ENCODE measurements around the gene NCAM2.

NCAM2 gene

DNA sequence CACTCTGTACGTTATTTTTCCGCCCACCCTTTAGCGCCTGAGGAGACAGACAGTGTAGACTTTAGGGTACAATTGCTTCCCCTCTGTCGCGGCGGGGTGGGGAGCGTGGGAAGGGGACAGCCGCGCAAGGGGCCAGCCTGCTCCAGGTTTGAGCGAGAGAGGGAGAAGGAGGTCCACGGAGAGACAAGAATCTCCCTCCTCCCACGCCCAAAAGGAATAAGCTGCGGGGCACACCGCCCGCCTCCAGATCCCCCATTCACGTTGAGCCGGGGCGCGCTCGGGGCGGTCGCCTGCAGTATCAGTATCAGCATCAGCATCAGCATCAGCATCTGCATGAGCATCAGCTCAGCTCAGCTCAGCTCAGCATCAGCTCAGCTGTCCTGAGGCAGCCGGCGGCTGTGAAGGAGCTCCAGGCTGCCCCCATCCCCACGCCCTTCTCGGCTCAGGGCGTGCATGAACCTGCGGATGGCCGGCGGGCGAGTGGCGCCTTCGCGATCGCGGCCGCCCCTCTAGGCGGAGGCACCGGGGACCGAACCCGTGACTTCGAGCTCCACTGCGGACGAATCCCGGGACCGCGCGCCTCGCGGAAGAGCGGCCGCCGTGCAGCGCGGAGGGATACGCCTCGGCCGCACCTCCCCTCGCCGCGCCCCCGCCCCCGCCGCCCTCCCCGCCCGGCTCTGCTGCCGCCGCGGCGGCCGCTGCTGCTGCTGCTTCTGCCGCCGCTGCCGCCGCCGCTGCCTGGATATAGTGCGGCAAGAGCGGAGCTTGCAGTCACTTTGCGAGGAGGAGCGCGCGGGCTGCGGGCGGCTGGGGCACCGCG is at the start of gene NCAM2:
TSS of gene NCAM2 (plus strand) at position 774 of the 820 bp plus-strand sequence.
- peak; percentile 82 for DNase-seq

DNA sequence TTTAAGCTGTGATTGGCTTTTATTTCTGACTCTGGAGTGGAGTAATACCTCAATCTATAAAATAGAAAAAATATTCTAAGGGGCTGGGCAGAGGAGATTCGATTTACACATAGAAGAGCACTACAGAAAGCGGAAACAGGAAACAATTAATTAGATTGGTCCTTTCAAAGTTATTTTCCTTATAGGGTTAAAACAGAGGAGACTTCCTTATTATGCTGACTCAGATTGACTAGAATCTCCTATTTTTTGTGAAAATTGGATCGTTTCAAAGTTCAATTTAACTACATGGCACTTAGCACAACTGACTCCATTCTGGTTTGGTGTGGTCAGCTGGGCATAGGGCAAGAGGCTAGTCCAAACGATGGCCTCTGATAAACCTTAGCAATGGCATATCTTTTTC is 48.3 kb upstream of the NCAM2 start:
- no peak for DNase-seq

DNA sequence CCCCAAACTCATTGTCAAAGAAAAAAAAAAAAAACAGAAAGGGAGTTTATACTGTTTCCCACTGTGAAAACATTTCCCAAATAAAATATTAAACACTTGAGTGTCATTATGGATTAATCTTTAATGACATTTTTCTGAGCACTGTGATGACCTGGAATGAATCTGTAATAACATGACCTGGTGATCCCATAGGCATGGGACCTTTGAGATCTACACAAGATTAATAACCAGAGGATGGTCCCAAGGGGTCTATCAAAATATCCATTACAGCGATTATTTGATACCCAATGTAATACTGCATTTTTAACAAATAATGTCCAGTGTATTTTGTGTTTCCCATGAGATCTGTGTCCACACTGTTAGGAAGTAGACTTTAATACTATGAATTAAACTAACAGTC is 32.4 kb upstream of the NCAM2 start:
- no peak for DNase-seq

DNA sequence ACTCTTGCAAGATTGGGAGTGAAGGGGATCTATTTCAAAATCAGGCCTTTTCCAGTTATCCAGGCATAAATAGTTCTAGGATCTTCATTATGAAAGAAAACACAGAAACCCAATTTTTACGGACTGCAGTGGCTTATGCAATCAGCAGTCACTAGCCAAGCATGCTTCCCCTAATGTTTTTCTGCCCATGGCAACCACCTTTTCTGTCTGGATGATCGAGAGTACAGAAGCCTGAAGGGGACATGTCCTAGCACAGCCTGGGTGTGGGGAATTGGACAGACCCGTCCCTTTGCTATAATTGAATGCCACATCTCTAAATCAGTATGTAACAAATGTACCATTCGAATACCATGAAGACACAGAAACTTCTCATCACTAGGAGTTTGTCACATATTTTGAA is 29.8 kb upstream of the NCAM2 start:
- DNase-seq, result peak; percentile 57

DNA sequence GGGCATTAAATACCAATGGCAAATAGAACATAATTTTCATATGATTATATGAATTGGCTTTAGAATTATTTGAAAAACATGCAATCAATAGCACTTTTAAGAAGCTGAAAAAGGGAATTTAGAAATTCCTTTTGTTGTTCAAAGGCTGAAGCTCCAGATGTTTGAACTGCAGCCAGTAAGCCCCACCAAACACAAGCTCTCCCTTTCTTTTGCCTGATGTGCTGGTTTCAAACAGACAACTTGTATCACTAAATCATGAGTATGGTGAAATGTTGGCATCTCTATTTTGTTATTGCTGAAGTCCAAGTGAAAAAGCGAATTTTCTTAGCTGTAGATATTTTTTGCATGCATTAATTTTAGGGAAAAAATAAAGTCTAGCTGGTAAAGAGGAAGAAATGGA is 27.5 kb upstream of the NCAM2 start:
- peak; percentile 58 for DNase-seq

DNA sequence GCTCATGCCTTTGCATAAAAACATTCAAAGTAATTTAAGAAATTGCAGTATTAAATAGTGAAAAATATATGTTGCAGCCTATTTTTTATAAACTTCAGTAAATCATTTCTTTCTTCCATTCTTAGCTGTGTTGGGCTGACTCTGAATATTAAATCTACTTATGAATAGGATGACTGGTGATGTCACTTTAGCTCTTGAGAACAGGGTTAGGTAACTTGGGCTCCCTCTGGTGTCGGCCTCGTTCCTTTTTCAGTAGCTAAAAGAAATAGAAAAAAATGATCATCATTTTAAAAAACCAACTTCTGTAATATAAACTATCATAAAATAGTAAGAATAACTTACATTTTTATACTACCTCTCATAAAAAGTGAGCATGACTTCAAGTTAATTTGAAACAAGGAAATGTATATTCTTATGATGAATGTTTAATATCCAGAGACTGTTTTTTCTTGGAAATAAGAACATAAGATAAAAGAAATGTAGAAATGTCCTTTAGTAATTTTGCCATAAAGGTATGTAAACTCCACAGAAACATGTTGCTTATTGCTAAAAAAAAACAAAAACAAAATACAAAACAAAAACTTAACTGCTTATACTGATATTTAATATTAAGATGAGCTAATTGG is 26.8 kb upstream of the NCAM2 start:
- DNase-seq, result peak; percentile 79

DNA sequence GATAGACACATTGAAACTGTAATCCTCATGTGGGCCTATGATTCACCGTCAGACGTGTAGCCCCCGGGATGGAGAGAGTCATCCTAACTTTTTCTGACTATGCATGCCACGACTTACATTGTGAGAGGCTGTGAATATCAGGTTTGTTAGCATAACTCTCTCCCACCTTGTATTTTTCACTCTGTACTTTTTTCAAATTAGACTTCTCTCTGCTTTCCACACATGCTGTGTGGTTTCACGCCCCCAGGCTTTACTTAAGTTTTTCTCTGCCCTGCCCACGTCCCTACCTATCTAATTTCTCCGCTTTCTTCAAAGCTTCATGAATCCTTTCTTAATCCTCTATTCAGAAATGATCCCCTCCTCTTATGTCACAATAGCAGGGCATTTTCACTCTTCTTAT is 3.4 kb upstream of the NCAM2 start:
- DNase-seq, result no peak

DNA sequence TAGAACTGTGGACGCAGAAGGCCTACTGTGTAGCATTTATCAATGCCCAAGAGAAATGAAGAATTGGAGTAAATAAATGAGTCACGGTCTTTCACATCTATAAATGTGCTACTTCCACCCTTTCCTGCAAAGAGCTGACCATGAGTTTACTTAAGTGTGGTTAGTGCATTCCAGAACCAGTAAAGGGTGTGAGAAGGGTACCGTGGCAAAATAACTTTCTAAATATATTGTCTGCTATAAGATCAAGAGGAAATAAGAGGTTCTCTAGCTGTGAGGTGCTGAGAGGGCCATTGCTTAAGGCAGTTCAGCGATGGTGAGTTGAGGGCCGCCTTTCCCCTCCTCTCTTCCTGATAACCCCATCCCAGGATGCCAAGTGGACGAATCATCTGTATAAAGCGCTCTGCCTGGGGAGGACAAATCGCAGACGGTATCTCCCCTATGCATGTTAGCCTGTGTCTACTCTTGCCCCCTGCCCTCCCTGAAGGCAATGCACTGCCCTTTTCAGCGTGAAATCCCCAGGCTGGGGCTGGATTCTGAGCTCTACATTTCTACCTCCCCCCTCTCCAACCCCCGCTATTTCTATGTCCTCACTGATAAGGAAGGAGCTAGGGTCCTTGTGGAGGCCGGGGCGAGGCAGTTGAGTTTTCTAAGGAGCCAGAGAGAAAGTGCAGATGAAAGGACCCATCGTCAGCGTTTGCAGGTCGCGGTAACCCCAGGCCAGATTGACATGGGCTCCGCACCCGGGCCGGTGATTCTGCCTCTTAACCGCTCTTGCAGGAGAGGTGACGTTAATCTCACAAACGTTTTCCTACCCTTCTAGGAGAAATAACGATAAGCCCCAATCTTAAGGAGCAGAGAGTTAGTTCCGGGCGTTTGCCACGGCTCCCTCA is 1.5 kb upstream of the NCAM2 start:
- DNase-seq, result no peak

DNA sequence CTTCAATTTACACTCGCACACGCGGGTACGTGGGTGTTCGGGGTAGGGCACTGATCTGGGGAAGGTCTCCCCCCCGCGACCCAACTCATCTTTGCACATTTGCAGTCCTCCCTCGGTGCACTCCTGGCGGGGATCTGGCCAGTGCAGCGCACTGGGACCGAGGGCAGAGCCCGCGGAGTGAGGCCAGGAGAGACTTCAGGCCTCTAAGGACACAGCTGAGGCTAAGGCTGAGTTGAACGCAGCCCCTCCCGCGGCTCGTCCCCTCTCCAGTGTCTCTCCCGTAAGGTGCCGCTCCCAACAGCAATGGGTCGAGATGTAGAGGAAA is 936 bp upstream of the NCAM2 start:
- DNase-seq, result peak; percentile 44

DNA sequence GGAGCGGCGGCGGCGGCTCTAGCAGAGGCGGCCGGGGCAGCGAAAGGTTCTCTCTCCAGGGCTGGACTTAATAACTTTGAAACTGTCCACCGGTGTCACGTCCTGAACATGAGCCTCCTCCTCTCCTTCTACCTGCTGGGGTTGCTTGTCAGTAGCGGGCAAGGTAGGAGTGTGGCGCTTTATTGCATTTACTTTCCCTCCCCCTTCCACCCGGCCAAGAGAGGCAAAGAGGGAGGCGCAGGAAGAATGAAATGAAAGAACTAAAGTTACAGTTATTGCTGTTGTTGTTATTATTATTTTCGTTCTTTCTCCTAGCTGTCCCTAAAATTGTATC is 214 bp downstream of the NCAM2 start:
- peak; percentile 65 for DNase-seq

DNA sequence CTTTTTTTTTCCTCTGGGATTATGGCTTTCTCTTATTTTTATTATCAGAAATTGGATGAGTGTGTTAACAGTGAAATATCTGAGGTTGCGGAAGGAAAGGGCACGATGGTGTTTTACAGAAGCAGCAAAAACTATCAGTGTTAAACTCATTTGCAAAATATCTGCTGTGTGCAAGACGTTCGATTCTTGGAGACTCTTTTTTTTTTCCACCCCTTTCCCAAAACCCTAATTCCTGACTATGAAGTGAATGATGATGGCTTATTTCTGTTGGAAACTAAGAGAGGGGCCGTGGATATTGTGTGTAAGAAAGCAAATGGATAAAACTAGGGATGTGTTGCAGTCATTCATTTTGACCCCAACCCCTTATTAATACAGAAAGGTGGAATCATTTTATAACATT is 677 bp downstream of the NCAM2 start:
- peak; percentile 64 for DNase-seq

DNA sequence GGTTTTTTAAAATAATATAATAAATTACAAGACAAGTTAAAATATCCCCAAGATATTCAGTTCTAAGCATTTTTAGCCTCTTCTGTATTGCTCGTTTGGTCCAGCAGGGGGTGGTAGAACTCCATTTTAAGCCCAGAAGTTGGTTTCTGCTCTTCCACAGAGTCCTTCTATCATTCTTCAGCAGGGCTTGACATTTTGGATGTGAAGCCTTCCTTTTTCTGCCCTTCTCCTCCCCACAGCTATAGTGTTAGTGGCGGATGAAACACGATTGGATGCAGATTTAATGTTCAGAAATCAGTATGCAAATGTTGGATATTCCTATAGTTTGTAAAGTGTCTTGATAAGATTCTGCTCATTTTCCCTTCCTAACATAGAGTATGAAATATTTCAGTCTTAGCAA is 1.4 kb downstream of the NCAM2 start:
- peak; percentile 88 for DNase-seq

DNA sequence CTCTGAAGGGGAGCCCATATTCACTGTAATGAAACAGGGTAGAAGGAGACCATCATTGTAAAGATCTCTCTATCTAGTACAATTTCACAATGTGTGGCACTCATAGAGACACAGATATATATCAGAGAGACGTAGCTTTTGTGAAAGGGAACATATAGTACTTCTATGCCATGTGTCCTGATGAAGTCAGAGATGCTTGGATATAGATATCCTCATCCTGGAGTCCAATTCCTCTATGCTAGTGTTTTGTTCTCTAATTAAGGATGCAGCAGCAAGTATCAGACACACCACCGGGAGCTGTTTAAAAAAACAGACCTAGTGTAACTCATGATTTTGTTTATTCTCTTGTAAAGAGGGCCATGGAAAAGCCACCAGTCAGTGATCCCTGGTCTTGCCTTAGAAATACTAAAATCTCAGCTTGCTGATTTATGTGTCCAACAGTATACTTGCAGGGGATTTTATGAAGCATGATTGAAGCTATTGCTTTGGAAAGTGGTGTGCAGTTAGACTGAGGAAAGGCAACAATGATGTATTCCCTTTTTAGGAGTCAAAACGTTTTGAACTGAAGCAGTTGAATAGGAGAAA is 2.5 kb downstream of the NCAM2 start:
- peak; percentile 24 for DNase-seq

DNA sequence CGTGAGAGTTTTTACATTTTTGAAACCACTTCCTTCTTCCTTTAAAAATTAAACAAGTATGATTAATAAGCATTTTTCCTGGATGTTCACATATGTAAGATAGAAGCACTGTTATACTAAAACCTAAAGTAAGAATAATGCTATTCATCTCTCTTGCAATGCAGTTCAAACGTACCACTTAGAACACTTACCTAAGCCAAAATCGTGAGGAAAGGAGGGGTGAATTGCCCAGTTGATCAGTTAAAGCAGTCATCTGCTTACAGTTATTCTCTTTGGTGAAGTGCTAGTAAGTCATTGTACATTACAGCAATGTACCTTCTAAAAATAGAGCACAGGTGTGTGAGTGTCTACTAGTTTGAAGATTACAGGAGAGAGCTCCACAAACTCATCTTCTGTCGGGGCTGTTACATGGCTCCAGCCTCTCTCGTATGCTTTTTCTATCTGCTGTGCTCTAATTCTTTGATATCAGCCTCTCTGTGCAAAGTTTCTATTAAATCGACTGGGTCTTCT is 3.4 kb downstream of the NCAM2 start:
- peak; percentile 18 for DNase-seq

DNA sequence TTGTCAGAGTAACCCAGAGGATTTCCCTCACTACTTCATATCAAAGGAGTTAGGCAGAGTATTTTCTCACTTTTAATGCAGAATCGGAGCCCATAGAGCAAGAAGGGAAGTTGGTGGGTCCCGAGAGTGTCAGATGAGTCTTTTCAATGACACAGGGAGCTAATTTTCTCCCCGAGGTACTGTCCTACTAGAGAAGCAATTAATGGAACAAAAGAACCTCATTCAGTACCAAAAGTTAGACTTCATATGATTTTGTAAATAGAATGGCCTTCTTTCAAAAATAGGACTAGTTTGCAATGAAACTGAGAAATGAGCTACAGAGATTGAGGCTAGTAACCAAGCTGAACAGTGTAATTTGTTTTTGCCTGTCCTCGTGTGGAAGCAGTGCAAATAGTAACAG is 3.9 kb downstream of the NCAM2 start:
- no peak for DNase-seq

DNA sequence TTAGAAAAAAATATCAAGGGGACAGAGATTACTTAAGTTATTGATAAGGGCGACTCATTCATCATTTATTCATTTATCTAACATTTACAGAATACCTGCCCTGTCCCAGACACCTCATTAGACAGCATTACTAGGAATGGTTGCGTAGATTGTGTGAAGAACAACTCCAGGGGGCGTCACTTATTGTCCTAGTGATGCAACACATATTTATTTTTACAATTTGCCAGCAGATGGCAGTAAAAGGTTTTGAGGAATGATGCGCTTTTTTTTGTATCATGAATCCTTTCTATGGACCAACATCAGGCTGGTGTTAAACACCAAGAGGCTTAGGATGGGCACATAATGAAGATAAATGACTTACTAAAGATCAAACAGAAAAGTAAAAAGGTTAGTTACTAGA is 5.5 kb downstream of the NCAM2 start:
- peak; percentile 72 for DNase-seq

DNA sequence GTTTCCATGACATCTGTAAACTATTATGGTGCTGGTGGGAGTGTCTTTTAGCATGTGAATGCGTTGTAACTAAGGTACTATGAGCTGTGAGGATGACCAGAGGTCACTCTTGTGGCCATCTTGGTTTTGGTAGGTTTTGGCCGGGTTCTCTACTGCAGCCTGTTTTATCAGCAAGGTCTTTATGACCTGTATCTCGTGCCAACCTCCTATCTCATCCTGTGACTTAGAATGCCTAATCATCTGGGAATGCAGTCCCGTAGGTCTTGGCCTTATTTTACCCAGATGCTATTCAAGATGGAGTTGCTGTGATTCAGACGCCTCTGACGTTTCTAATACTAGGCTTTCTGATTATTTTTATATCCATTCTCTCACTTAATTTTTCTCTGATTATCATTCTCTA is 9.4 kb downstream of the NCAM2 start:
- DNase-seq, result no peak

DNA sequence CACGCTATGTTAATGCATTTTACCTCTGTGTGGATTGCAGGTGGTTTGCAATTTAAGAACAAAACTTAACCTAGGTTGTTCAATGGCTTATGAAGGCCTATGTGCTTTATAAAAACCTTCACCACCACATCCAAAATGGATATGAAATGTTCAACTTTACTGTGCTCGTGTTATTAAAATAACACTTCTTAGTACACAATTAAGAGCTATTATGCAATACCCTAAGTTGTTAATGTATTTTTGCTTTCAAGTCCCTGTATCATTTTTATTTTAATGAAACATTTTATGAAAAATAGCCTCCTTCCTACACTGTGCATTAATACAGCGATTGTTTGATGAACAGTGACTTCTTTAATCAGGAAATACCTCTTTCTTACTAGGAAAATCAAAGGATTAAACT is 12.0 kb downstream of the NCAM2 start:
- no peak for DNase-seq

DNA sequence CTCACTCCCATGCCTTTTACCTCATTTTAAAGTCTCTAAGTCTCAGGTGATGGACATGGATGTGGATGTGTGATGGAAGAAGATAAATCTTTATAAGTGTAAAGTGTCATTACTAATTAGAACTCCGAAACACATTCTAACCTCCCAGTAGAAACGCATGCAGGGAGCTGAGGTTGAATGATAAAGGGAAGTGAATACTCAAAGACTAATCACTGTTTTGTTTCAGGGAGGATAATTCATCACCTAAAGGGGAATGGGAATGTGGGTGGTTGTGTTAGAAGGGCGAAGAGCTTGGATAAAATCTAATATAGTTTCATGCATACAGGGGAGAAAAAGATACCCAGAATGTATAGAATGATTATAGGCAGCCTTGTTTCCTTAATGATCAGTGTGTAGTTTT is 12.5 kb downstream of the NCAM2 start:
- no peak for DNase-seq

DNA sequence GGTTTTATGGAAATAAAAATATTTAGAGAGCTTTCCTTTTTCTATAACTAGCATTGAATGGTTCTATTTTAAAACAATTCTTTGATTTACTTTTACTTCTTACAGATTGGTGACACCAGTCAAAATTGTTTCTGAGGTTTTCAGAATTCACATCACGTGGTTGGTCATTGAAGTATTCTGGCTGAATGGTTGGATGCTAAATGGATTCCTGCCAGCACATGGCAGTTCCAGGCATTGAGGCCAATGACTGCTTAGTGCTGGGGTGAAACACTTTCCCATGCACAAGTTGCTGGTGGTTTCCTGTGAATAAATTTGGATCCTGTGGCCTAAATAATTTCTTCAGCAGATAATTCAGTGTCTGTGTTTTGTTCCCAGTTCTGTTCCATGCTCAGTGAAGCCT is 20.6 kb downstream of the NCAM2 start:
- peak; percentile 84 for DNase-seq

DNA sequence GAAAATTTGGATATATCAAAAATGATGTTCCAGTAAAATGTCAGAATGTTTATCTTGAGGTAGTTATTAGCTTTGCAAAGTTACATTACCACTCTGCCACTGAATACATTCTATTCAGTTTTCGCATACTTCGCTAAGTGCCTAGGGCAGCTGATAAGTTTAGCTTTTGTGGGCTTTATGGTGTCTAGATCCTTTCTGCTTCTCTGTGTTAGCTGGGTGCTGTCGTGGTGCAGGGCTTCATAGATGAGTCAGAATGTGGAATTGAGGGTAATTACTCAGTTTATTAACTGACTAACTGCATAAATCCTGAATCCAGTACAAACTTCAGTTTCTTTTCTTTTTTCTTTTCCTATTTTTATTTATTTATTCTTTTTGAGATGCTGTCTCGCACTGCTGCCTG is 21.5 kb downstream of the NCAM2 start:
- no peak for DNase-seq

DNA sequence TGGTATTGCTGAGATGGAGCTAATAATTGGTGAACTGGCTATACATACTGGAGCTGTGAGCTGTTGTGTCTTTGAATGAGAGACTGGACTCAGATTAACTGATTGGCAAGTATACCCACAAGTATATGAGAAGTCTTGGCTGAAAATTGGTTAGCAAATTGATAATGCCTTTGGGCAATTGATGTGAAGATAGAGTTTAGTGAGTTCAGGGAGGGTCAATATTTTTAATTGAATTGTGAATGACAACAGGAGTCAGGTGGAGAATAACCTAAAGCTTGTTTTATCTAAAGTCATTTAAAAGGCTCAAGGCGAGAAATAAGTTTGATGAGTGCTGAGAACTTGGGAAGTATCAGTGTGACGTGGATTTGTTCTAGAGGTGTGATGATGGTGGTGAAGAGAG is 27.5 kb downstream of the NCAM2 start:
- DNase-seq, result no peak

DNA sequence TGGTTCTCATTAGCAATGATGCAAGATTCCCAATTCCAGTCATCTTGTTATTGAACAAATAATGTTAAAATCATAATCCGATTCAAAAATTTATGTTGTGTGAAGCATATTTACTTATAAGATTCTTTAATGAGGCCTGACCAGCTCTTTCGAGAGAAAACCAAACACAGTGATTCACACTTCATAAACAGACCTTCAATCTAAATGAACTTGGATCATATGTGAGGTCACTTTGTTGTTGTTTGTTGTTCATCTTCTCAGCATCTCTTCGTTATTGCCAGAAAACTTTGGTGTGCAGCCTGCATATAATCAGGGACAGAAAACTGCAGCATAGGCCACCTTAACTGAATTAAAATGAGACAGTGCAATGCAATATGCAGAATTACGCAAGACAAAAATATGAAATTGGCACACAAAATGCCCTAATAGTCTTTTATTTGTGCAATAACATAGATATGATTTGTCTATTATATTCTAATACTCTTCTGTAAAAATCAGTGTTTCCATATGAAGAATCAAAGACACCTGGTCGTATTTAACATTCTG is 30.1 kb downstream of the NCAM2 start:
- DNase-seq, result no peak
